ENCODE results near the gene SPDEF.

DNA sequence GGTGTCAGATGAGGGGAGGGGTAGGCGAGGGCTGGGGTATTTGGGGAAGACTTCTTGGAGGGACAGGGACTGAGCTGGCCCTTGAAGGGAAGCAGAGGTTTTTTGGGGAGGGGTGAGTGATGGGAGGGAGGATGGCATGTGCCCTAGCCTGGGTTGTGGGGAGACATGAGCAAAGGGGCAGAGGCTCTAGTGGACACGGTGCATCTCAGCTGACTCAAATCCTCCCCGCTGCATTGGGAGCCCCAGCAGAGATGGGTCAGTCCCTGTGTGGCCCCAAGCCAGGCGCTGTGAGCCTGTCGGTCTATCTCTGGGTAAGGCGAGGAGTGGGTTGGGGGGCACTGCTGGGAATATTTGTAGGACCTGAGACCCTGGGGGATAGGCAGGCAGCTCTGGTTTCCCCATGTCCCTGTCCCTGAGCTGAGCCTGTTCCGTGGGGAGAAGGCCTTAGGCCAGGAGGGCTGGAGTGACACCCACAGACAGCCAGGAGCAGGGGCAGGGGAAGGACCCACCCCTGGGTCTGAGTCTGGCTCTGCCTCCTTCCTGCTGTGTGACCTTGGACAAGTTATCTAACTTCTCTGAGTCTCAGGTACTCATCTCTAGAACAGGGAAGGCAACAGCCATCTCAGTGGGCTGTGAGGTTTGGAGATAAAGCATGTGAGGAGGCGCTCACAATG lies 36.0 kb downstream of the SPDEF start:
- TF ChIP-seq ZNF274 (IDR thresholded peaks at IDR 0.05; ENCODE audit: low read depth, low read length) = no peak
- TF ChIP-seq YY1 (IDR thresholded peaks at IDR 0.05; ENCODE audit: insufficient read depth, insufficient read length) = no peak

All from NT2/D1 (cell line).